GM23338 (cell line): ENCODE results near the gene NT5DC2.

Experiments
- CREB1 ChIP-seq: fragments of 250-450 bp; sonication (Bioruptor Pico); IDR thresholded peaks from 2 replicates; pipeline ENCODE4 v1.5.0; 2020; ENCODE audit warnings: low read depth, mild to moderate bottlenecking, moderate library complexity
- CTCF ChIP-seq, 2 experiments: fragments of 200-600 bp in 1 of 2; sonication (generic) in 1 of 2; conservative IDR thresholded peaks; 2 replicates each; pipeline versions ENCODE4 v1.5.1 to v1.6.1; 2016 to 2017; ENCODE audit warnings: antibody characterized with exemption in 2 of 2, low read depth in 2 of 2, mild to moderate bottlenecking in 2 of 2, moderate library complexity in 1 of 2
- ETS1 ChIP-seq: IDR thresholded peaks from 2 replicates; pipeline ENCODE4 v1.6.1; 2016; ENCODE audit warnings: antibody characterized with exemption
- EZH2 ChIP-seq: fragments of 200-600 bp; sonication (generic); IDR thresholded peaks from one replicate; pipeline ENCODE4 v1.8.0; 2017; ENCODE audit warnings: antibody characterized with exemption, mild to moderate bottlenecking, low read depth; ENCODE audit not compliant: unreplicated experiment
- EZH2phosphoT487 ChIP-seq: fragments of 200-600 bp; sonication (generic); IDR thresholded peaks from one replicate; pipeline ENCODE4 v1.8.1; 2018; ENCODE audit warnings: antibody characterized with exemption; ENCODE audit not compliant: unreplicated experiment
- JUNB ChIP-seq: IDR thresholded peaks from one replicate; pipeline ENCODE4 v1.6.1; 2016; ENCODE audit warnings: antibody characterized with exemption; ENCODE audit not compliant: unreplicated experiment
- POLR2AphosphoS5 ChIP-seq: IDR thresholded peaks from 2 replicates; pipeline ENCODE4 v1.6.1; 2016; ENCODE audit warnings: antibody characterized with exemption, low read depth

GRCh38 chr3:52489453-52489852 is 44.2 kb downstream of the NT5DC2 start:
- TF ChIP-seq POLR2AphosphoS5 (no peak), CTCF (conservative IDR thresholded peaks at IDR 0.05; ENCODE audit: low read depth in 2 of 2) (no peak), CREB1 (CRISPR knock-in tag) (no peak), EZH2 (no peak), EZH2phosphoT487 (no peak), ETS1 (no peak), JUNB (no peak)
